GM19455 (cell line): ENCODE results near the gene TM4SF5.

Source experiments
- ATAC-seq: cut with Tn5 transposase; IDR thresholded peaks from one replicate; pipeline ENCODE4 v1.9.1; 2021; ENCODE audit not compliant: unreplicated experiment

Gene TM4SF5

GRCh38 chr17:4771519-4772234 lies at the start of gene TM4SF5:
Gene TM4SF5 (plus strand): TSS chr17:4771886. CDS start chr17:4771923, 37 bp downstream.
- no peak for ATAC-seq

GRCh38 chr17:4722678-4723240 lies 48.9 kb upstream of the TM4SF5 start:
- ATAC-seq = no peak

GRCh38 chr17:4724650-4725049 lies 47.0 kb upstream of the TM4SF5 start:
- ATAC-seq = no peak

GRCh38 chr17:4725646-4726310 lies 45.9 kb upstream of the TM4SF5 start:
- ATAC-seq = no peak

GRCh38 chr17:4728124-4728523 lies 43.6 kb upstream of the TM4SF5 start:
- no peak for ATAC-seq

- ATAC-seq = no peak
Observed at GRCh38 chr17:4733073-4733531, 38.6 kb upstream of the TM4SF5 start.

GRCh38 chr17:4734857-4735475 lies 36.7 kb upstream of the TM4SF5 start:
- no peak for ATAC-seq

- no peak for ATAC-seq
Observed at GRCh38 chr17:4735876-4736651, 35.6 kb upstream of the TM4SF5 start.

- no peak for ATAC-seq
Observed at GRCh38 chr17:4738136-4739121, 33.3 kb upstream of the TM4SF5 start.

- ATAC-seq = no peak
Observed at GRCh38 chr17:4739122-4740024, 32.3 kb upstream of the TM4SF5 start, which contains the start of the genes CXCL16 and ZMYND15. Gene CXCL16 (minus strand): TSS chr17:4739928. CDS start chr17:4739339, 589 bp downstream. Gene ZMYND15 (plus strand): TSS chr17:4739833. CDS start chr17:4740549, 716 bp downstream.

GRCh38 chr17:4740025-4740351 lies 31.7 kb upstream of the TM4SF5 start:
- no peak for ATAC-seq

- no peak for ATAC-seq
Observed at GRCh38 chr17:4740584-4740983, 31.1 kb upstream of the TM4SF5 start.

GRCh38 chr17:4741544-4741943 lies 30.1 kb upstream of the TM4SF5 start:
- ATAC-seq = no peak

- no peak for ATAC-seq
Observed at GRCh38 chr17:4742133-4742532, 29.6 kb upstream of the TM4SF5 start.

- no peak for ATAC-seq
Observed at GRCh38 chr17:4742629-4743028, 29.1 kb upstream of the TM4SF5 start.

- ATAC-seq = no peak
Observed at GRCh38 chr17:4743216-4743615, 28.5 kb upstream of the TM4SF5 start.

GRCh38 chr17:4743898-4744297 lies 27.8 kb upstream of the TM4SF5 start:
- ATAC-seq = no peak
